Kidney glomerular epithelial cell (primary cell): Measurements from ENCODE around the gene CSTB.
A peak's percentile ranks its signal among the peaks of the same experiment; 100 is the strongest.

ENCODE experiments used
- DNase-seq: peaks from one replicate; lab custom pipeline; 2025; lab: John Stamatoyannopoulos, UW

The CSTB gene

GRCh38 chr21:43789276-43790009 is 13.3 kb upstream of the CSTB start, which contains the start of gene RRP1:
RRP1 (plus strand) TSS chr21:43789577; CDS start chr21:43789630, 53 bp downstream.
- DNase-seq: peak; percentile 84

DNA sequence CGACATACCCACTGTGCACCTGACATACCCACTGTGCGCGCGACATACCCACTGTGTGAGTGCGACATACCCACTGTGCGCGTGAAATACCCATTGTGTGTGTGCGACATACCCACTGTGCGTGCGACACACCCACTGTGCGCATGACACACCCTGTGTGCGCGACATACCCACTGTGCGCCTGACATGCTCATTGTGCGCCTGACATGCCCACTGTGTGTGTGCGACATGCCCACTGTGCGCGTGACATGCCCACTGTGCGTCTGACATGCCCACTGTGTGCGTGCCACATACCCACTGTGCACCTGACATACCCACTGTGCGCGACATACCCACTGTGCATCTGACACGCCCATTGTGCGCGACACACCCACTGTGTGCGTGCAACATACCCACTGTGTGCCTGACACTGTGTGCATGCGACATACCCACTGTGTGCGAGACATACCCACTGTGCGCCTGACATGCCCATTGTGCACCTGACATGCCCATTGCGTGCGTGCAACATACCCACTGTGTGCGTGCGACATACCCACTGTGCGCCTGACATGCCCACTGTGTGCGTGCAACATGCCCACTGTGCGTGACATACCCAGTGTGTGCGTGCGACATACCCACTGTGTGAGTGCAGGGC is 10.8 kb upstream of the CSTB start:
- DNase-seq: no peak

DNA sequence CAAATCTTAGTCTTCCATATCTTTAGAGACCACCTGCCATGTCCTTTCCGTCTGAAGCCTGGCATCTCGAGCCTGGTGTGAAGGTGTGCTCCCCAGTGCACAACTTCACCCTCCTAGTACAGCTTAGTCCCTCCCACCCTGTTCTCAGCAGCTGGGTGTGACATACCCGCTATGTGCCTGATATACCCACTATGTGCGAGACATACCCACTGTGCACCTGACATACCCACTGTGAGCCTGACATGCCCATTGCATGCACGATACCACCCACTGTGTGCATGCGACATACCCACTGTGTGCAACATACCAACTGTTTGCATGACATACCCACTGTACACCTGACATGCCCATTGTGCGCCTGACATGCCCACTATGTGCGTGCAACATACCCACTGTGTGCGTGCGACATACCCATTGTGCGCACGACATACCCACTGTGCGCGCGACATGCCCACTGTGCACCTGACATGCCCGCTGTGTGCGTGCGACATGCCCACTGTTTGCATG is 10.2 kb upstream of the CSTB start:
- no peak for DNase-seq

GRCh38 chr21:43785134-43785533 is 9.0 kb upstream of the CSTB start:
- no peak for DNase-seq

- no peak for DNase-seq
Observed at GRCh38 chr21:43783098-43783700, 7.1 kb upstream of the CSTB start.

DNA sequence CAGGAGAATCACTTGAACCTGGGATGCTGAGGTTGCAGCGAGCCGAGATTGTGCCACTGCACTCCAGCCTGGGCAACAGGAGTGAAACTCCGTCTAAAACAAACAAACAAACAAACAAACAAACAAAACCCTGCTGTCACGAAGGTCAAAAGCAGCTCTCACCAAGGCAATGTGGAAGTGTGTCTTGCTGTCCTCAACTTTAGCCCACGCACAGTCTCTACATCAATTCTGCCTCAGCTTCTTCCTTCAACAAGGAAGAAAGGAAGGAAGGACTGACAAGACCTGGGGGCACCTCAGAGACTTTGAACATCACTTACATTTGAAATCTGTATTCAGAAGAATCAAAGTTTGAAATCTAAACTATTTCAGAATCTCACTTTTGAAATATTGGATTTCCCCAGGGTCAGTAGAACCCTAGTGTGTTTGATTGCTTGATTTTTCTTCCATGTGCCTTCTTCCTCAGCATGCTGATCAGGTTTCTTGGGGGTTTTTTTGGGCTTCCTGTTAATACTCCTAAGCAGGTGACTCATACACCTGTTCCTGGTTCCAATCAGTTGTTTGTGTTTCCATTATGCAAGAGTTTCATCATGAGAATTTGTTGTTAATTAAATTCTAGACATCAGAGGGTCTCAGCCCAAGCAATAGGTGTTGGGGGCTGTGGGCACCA is 6.5 kb upstream of the CSTB start:
- DNase-seq: no peak

- DNase-seq: no peak
Observed at GRCh38 chr21:43781846-43782245, 5.7 kb upstream of the CSTB start.

DNA sequence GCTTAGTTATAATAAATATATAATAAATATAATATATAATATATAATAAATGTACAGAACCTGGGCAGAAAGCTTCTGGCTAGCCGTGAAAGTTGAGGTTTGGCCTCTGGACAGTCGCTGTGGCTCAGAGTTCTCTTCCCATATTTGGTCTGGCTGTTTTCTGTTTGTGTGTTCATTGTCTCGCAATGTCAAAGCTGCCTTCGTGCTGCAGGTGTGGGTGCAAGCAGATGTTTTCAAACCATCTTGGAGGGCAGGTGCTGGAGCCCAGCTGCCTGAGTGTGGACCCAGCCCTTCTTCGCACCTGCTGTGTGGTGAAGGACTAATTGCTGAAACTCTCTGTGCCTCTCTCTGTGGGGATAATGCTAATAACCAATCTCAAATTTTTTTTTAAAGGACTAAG is 3.6 kb upstream of the CSTB start:
- DNase-seq: no peak

- no peak for DNase-seq
Observed at GRCh38 chr21:43778469-43779335, 2.6 kb upstream of the CSTB start.

GRCh38 chr21:43777953-43778352 is 1.8 kb upstream of the CSTB start:
- no peak for DNase-seq

DNA sequence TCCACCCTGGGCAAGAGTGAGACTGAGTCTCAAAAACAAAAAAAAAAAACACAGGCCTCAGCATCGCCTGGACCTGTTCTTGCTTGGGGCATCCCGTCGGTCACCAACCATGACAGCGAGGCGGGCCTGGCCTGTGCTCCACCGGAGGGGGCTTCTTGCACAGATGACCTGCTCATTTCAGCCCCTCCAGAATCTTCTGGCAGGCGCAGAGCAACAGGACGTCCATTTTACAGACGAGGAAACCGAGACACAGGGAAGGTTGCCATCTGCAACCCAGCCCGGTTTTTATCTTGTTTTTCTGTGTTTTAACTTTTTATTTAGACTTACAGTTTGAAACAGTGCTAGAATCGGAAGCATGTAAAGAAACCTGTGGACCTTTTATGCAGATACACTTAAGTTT is 918 bp downstream of the CSTB start:
- DNase-seq: no peak

DNA sequence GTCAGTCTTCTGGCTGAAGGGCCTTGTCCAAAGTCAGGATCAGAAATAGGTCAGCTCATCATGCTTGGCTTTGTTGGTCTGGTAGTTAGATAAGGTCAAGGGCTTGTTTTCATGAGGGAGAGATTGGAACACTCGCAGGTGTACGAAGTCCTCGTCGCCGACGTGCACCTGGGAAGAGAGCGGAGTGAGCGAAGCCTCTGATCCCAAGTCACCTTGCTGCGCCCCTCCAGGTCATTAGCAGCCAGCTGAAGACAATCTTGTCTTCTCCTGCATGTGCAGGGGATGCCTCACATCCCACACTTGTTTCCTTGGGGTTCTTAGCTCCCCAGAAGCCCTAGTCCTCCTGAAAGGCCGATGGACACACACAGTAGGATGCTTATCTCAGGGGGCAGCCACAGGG is 1.9 kb downstream of the CSTB start:
- DNase-seq: no peak

DNA sequence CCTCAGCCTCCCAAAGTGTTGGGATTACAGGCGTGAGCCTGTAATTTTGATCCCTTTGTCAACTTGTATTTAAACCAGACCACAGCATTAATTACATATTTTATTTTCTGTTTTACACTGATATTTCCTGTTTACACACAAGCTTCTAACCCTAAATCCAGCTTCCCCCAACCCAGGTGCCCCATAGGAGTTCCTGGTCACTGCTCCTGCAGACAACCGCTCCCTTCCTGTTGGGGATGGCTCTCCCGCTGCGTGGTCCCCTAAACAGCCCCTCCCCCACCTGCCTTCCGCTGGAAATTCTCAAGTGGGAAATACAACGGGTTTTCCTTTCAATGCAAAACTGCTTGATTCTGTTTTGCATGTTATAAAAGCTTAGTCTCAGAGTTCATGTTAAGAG is 3.7 kb downstream of the CSTB start:
- no peak for DNase-seq

GRCh38 chr21:43771698-43772424 is 4.2 kb downstream of the CSTB start:
- DNase-seq: no peak

DNA sequence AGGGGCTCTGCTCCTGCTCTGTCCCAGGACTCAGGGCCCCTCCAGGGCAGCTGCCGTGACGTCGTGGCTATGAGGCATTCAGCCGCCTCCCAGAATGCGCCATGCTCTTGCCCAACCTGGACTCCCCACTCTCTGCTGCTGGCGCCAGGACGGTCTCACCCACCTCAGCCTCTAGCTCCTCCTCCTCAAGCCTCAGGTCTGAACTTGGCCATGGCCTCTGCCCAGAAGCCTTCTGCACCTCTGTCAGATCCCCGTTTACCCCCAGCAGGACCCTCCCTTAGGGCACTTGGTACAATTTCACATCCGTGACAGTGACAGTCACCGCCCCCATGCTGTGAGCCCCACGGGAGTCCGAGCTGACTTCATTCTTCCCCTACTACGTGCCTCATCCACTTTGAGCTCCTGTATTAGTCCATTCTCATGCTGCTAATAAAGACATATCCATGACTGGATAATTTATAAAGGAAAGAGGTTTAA is 4.9 kb downstream of the CSTB start:
- no peak for DNase-seq

- no peak for DNase-seq
Observed at GRCh38 chr21:43770066-43770655, 5.9 kb downstream of the CSTB start.

GRCh38 chr21:43769325-43769958 is 6.7 kb downstream of the CSTB start:
- no peak for DNase-seq

DNA sequence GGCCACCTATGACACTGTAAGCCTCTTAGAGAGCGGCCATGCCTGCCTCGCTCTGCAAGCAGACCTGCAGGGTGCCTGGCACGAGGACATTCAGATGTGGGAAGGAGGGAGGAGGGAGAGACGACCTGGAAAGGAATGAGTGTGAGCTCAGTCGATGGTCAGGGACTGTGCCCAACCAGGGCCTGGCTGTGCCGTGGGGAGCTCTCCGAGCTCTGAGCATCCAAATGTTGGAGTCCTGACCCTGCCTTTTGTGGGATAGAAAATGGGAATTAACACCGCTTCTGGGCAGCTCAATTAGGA is 7.3 kb downstream of the CSTB start:
- DNase-seq: no peak

DNA sequence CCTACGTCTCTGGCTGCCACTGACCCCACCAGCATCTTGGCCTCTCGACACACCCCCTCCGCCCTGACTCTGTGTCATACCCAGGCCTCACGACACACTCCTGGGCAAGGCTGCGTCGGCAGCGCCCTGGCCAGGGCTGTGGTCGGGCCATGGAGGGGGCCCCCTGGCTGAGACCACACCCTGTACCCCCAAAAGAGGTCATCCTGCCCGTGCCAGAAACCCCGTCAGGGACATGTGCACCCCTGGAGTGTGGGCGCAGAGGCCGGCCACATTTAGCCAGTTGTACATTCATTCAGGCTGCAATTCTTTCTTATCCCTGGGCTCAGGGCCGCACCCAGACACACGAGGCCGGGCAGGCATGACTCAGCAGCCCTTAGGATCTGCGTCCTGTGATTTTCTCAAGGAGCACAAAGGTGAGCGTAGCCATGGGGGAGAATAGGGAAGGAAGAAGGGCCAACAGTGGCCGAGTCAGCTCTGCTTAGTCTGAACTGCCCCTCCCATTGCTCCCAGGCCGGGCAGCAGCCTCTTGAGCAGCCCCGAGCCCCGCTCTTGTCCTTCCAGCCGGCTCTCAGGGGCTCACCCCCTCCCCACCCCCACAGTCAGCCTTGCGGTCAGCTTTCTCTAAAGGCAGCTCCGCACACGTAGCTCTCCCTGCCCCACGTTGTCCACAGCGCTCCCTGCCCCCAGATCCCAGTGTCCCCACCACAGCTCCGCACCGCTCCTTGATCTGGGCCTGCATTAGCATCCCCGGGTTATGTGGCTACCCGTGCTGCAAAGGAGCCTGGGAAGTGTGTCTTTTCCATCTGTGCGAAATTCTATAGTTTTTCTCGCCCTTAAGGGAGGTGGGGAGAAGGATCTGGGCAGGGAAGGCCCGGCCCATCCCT is 7.9 kb downstream of the CSTB start:
- DNase-seq: peak; percentile 26
